ENCODE results near the gene STARD7.

Gene STARD7

GRCh38 chr2:96198921-96199320 is 9.7 kb downstream of the STARD7 start:
- H4K20me1 ChIP-seq (ENCODE audit: insufficient read depth, low read length, poor library complexity, severe bottlenecking), result peaks cover 84% of the 10 kb centered on the region

DNA sequence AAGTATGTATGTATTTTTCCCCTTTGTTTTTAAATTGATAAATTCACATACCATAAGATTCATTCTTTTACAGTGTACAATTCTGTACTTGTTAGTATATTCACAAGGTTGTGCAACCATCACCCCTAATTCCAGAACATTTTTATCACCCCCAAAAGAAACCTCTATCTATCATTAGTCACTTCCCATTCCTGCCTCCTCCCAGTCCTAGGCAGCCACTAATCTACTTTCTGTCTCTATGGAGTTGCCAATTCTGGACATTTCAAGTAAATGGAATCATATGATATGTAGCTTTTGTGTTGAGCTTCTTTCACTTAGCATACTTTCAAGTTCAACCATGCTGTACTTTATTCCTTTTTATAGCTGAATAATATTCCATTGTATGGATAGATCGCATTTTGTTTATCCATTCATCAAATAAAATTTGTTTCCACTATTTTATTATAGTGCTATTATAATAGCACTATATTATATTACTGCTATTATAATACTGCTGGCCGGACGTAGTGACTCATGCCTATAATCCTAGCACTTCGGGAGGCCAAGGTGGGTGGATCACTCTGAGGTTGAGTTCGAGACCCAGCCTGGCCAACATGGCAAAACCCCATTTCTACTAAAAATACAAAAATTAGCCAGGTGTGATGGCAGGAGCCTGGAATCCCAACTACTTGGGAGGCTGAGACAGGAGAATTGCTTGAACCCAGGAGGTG is 10.9 kb downstream of the STARD7 start:
- no peaks in the 10 kb centered on the region for H3K9me2 ChIP-seq (replicated peaks; ENCODE audit: low read depth, low read length)
- peaks cover 71% of the 10 kb centered on the region for H4K20me1 ChIP-seq (ENCODE audit: insufficient read depth, low read length, poor library complexity, severe bottlenecking)
- no peak overlapping the region for H3K9ac ChIP-seq (ENCODE audit: low read depth, low read length, poor library complexity, severe bottlenecking)
- no peak overlapping the region for H3K4me3 ChIP-seq (ENCODE audit: low read length, poor library complexity, severe bottlenecking)
- H3K27me3 ChIP-seq (ENCODE audit: insufficient read depth, low read length, poor library complexity, severe bottlenecking), result no peaks in the 10 kb centered on the region
- no peak overlapping the region for H2AFZ ChIP-seq (ENCODE audit: low read length)
- peaks cover 21% of the 10 kb centered on the region for H3K4me1 ChIP-seq (ENCODE audit: insufficient read depth, low read length, poor library complexity, severe bottlenecking)
- H3K79me2 ChIP-seq (ENCODE audit: insufficient read depth, low read length), result peaks cover 86% of the 10 kb centered on the region
- H3K36me3 ChIP-seq (ENCODE audit: insufficient read depth, low read length), result peaks cover 28% of the 10 kb centered on the region
- TF ChIP-seq CTCF (conservative IDR thresholded peaks at IDR 0.05; ENCODE audit: low read length) (no peak), EZH2phosphoT487 (IDR thresholded peaks at IDR 0.05; ENCODE audit: borderline replicate concordance) (no peak)
- H3K4me2 ChIP-seq (ENCODE audit: low read depth, low read length, poor library complexity, severe bottlenecking), result no peak overlapping the region
- no peaks in the 10 kb centered on the region for H3F3A ChIP-seq (ENCODE audit: low read depth)
- no peaks in the 10 kb centered on the region for H3K9me3 ChIP-seq (ENCODE audit: insufficient read depth, low read depth, low read length)

More at GRCh38 chr2:96198921-96199320, 9.7 kb downstream of the STARD7 start:
- peaks cover 16% of the 10 kb centered on the region for H3K36me3 ChIP-seq (ENCODE audit: insufficient read depth, low read length)
- no peaks in the 10 kb centered on the region for H3K27me3 ChIP-seq (ENCODE audit: insufficient read depth, low read length, poor library complexity, severe bottlenecking)
- no peak overlapping the region for H3K4me3 ChIP-seq (ENCODE audit: low read length, poor library complexity, severe bottlenecking)
- H3F3A ChIP-seq (ENCODE audit: low read depth), result no peaks in the 10 kb centered on the region
- H3K79me2 ChIP-seq (ENCODE audit: insufficient read depth, low read length), result peaks cover 96% of the 10 kb centered on the region
- no peak overlapping the region for H2AFZ ChIP-seq (ENCODE audit: low read length)
- H3K4me2 ChIP-seq (ENCODE audit: low read depth, low read length, poor library complexity, severe bottlenecking), result no peak overlapping the region
- peaks cover 31% of the 10 kb centered on the region for H3K4me1 ChIP-seq (ENCODE audit: insufficient read depth, low read length, poor library complexity, severe bottlenecking)
- no peak for TF ChIP-seq EZH2phosphoT487 (IDR thresholded peaks at IDR 0.05; ENCODE audit: borderline replicate concordance)
- TF ChIP-seq CTCF (conservative IDR thresholded peaks at IDR 0.05; ENCODE audit: low read length), result no peak
- H3K9me3 ChIP-seq (ENCODE audit: insufficient read depth, low read depth, low read length), result no peaks in the 10 kb centered on the region
- H3K9me2 ChIP-seq (replicated peaks; ENCODE audit: low read depth, low read length), result no peaks in the 10 kb centered on the region
- H3K9ac ChIP-seq (ENCODE audit: low read depth, low read length, poor library complexity, severe bottlenecking), result no peak overlapping the region

GRCh38 chr2:96195410-96196066 is 13.1 kb downstream of the STARD7 start:
- Histone ChIP-seq H3K9ac (ENCODE audit: low read depth, low read length, poor library complexity, severe bottlenecking) (no peak overlapping the region), H3K79me2 (ENCODE audit: insufficient read depth, low read length) (peaks cover 64% of the 10 kb centered on the region), H2AFZ (ENCODE audit: low read length) (no peak overlapping the region), H3K27me3 (ENCODE audit: insufficient read depth, low read length, poor library complexity, severe bottlenecking) (no peaks in the 10 kb centered on the region), H3K9me2 (replicated peaks; ENCODE audit: low read depth, low read length) (no peaks in the 10 kb centered on the region), H4K20me1 (ENCODE audit: insufficient read depth, low read length, poor library complexity, severe bottlenecking) (peaks cover 50% of the 10 kb centered on the region), H3K4me2 (ENCODE audit: low read depth, low read length, poor library complexity, severe bottlenecking) (no peak overlapping the region), H3F3A (ENCODE audit: low read depth) (no peaks in the 10 kb centered on the region), H3K4me1 (ENCODE audit: insufficient read depth, low read length, poor library complexity, severe bottlenecking) (peaks cover 3% of the 10 kb centered on the region), H3K36me3 (ENCODE audit: insufficient read depth, low read length) (peaks cover 50% of the 10 kb centered on the region), H3K9me3 (ENCODE audit: insufficient read depth, low read depth, low read length) (no peaks in the 10 kb centered on the region), H3K4me3 (ENCODE audit: low read length, poor library complexity, severe bottlenecking) (no peak overlapping the region)
- TF ChIP-seq EZH2phosphoT487 (IDR thresholded peaks at IDR 0.05; ENCODE audit: borderline replicate concordance) (no peak), CTCF (conservative IDR thresholded peaks at IDR 0.05; ENCODE audit: low read length) (no peak)

Measured in Loucy (cell line).